ENCODE data around the gene ST6GALNAC6. TPM values are rescaled to one million over a fixed set of nuclear protein-coding genes. Genes with fewer than 3 reads are reported as not detected.
"Not testable (repeated sequence)": the region's sequence is repeated elsewhere in the genome, so short reads cannot be mapped to it uniquely, and the experiment has no call there.

ST6GALNAC6 gene
- total RNA-seq, 1 experiment from 2014 or later = 16.5 TPM

DNA sequence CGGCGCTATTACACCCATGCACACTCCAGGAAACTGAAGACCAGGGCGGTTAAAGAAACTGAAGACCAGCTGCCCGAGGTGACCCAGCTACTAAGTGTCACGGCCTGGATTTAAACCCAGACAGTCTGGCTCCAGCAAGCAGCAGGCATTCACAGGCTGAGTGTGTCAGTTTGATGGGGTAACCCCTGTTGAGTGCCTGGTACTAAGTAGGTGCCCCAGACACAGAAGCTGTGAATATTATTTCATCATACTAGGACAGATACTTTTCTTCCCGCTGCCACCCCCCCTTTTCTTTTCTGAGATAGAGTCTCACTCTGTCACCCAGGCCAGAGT is 52.3 kb downstream of the ST6GALNAC6 start:
- no peaks in the 10 kb centered on the region for H3K27me3 Mint-ChIP-seq (ENCODE audit: insufficient read depth, unreplicated experiment)
- POLR2A ChIA-PET = no interaction called here
- DNase-seq (ENCODE audit: unreplicated experiment) = no peak
- H3K4me1 Mint-ChIP-seq (ENCODE audit: insufficient read depth, unreplicated experiment) = no peaks in the 10 kb centered on the region
- no peak overlapping the region for H3K4me3 Mint-ChIP-seq (ENCODE audit: unreplicated experiment)
- BruUV-seq (replicated peaks) = no TSS peak
- CTCF ChIA-PET = interaction anchor here (0.6 kb wide), 1 partner anchor 37 kb away, joined by 4 read pairs; no protein-coding TSS in a partner anchor
- peaks cover 4% of the 10 kb centered on the region for H3K36me3 Mint-ChIP-seq (ENCODE audit: insufficient read depth, unreplicated experiment)
- H3K27ac Mint-ChIP-seq (ENCODE audit: low read depth, unreplicated experiment) = no peak overlapping the region
- intact Hi-C loops (cut with micrococcal nuclease) = no loop called here
- TF ChIP-seq, protein P1, sequence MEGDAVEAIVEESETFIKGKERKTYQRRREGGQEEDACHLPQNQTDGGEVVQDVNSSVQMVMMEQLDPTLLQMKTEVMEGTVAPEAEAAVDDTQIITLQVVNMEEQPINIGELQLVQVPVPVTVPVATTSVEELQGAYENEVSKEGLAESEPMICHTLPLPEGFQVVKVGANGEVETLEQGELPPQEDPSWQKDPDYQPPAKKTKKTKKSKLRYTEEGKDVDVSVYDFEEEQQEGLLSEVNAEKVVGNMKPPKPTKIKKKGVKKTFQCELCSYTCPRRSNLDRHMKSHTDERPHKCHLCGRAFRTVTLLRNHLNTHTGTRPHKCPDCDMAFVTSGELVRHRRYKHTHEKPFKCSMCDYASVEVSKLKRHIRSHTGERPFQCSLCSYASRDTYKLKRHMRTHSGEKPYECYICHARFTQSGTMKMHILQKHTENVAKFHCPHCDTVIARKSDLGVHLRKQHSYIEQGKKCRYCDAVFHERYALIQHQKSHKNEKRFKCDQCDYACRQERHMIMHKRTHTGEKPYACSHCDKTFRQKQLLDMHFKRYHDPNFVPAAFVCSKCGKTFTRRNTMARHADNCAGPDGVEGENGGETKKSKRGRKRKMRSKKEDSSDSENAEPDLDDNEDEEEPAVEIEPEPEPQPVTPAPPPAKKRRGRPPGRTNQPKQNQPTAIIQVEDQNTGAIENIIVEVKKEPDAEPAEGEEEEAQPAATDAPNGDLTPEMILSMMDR (IDR thresholded peaks at IDR 0.05; ENCODE audit: unreplicated experiment) = no peak
- peaks cover 9% of the 10 kb centered on the region for H3K9me3 Mint-ChIP-seq (ENCODE audit: unreplicated experiment)

DNA sequence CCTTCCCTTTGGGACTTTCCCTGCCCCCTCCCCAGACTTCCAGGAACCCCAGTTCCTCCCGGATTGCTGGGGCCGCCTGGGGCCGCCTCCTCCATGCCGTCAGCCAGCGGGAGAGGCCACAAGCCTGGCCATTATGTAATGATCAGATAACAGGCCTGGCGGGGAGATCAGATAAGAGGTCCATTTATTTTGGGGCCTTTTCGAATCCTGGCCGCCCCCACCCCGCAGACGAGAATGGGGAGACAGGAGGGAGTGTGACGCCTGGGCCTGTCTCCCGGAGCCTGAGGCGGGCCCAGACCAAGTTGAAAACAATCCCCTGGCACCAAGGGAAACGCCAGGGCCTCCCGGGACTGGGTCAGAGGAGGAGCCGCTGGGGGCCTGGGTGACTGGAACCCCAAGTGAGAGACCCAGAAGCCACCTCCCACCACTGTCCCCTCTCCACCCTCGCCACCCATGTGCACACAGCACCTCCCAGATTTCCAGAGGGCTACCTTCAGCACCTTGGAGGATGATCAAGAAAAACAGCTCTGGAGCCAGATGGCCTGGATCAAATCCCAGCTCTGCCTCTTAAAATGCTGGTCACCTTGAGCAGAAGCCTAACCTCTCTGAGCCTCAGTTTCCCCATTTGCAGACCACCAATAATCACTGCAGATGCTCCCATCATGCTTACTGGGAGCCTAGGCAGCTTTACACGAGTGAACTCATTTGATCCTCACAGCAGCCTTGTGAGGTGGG is 52.8 kb downstream of the ST6GALNAC6 start:
- H3K9me3 Mint-ChIP-seq (ENCODE audit: unreplicated experiment) = peaks cover 9% of the 10 kb centered on the region
- intact Hi-C loops (cut with micrococcal nuclease) = no loop called here
- H3K27me3 Mint-ChIP-seq (ENCODE audit: insufficient read depth, unreplicated experiment) = no peaks in the 10 kb centered on the region
- no TSS peak for BruUV-seq (replicated peaks)
- no peak overlapping the region for H3K4me3 Mint-ChIP-seq (ENCODE audit: unreplicated experiment)
- no peak for DNase-seq (ENCODE audit: unreplicated experiment)
- ChIA-PET CTCF (interaction anchor here (0.6 kb wide), 1 partner anchor 36 kb away, joined by 4 read pairs; no protein-coding TSS in a partner anchor), POLR2A (interaction anchor here (0.6 kb wide), 1 partner anchor 11 kb away, joined by 3 read pairs; no protein-coding TSS in a partner anchor)
- no peaks in the 10 kb centered on the region for H3K4me1 Mint-ChIP-seq (ENCODE audit: insufficient read depth, unreplicated experiment)
- H3K27ac Mint-ChIP-seq (ENCODE audit: low read depth, unreplicated experiment) = no peak overlapping the region
- TF ChIP-seq, protein P1 (IDR thresholded peaks at IDR 0.05; ENCODE audit: unreplicated experiment) = no peak
- peaks cover 4% of the 10 kb centered on the region for H3K36me3 Mint-ChIP-seq (ENCODE audit: insufficient read depth, unreplicated experiment)

DNA sequence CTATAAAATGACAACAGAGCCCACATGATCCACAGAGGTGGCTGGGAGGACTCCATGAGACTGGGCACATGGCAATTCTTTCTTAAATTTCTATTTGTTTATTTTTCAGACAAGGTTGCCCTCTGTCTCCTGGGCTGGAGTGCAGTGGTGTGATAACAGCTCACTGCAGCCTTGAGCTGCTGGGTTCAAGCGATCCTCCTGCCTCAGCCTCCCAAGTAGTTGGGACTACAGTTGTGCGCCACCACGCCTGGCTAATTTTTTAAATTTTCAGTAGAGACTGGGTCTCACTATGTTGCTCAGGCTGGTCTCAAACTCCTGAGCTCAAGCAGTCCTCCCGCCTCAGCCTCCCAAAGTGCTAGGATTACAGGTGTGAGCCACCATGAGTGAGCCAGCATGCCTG is 53.8 kb downstream of the ST6GALNAC6 start:
- POLR2A ChIA-PET; H3K27ac Mint-ChIP-seq (ENCODE audit: low read depth, unreplicated experiment); H3K4me3 Mint-ChIP-seq (ENCODE audit: unreplicated experiment); BruUV-seq (replicated peaks); H3K36me3 Mint-ChIP-seq (ENCODE audit: insufficient read depth, unreplicated experiment); H3K9me3 Mint-ChIP-seq (ENCODE audit: unreplicated experiment); H3K4me1 Mint-ChIP-seq (ENCODE audit: insufficient read depth, unreplicated experiment); intact Hi-C loops (cut with micrococcal nuclease); CTCF ChIA-PET; DNase-seq (ENCODE audit: unreplicated experiment); H3K27me3 Mint-ChIP-seq (ENCODE audit: insufficient read depth, unreplicated experiment): not testable (repeated sequence)

DNA sequence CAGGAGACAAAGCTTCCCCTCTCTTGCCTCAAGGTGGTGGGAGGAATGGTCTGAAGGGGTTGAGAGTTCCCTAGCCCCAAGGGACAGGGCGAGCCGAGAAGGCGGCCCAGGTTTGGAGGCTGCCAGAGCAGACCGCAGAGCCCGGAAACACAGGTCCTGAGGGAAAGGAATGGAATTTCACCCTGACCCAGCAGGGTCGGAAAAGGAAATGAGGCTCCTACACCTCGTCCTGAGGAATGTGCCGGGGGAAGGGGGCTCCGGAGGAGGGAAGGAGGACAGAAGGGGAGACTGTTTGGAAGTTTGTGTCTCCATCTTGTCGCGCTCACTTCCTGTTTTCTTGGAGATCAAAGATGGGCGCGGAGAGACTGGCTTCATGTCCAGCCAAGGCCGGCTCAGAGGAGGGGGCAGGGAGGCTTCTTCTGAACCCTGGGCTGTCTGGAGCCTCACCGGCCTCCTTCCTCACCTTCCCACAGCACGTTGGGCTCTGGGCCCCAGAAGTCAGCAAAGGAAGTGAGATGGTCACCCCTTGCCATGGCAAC is 54.5 kb downstream of the ST6GALNAC6 start:
- Mint-ChIP-seq H3K4me1 (ENCODE audit: insufficient read depth, unreplicated experiment) (no peaks in the 10 kb centered on the region), H3K27me3 (ENCODE audit: insufficient read depth, unreplicated experiment) (no peaks in the 10 kb centered on the region), H3K36me3 (ENCODE audit: insufficient read depth, unreplicated experiment) (peaks cover 4% of the 10 kb centered on the region), H3K27ac (ENCODE audit: low read depth, unreplicated experiment) (no peak overlapping the region), H3K9me3 (ENCODE audit: unreplicated experiment) (peaks cover 9% of the 10 kb centered on the region), H3K4me3 (ENCODE audit: unreplicated experiment) (no peak overlapping the region)
- no TSS peak for BruUV-seq (replicated peaks)
- DNase-seq (ENCODE audit: unreplicated experiment) = no peak
- TF ChIP-seq, protein P1 (IDR thresholded peaks at IDR 0.05; ENCODE audit: unreplicated experiment) = no peak
- CTCF ChIA-PET = interaction anchor here (1.3 kb wide), 1 partner anchor 8 kb away, joined by 5 read pairs; no protein-coding TSS in a partner anchor
- intact Hi-C loops (cut with micrococcal nuclease) = no loop called here
- POLR2A ChIA-PET = interaction anchor here (0.7 to 1.1 kb wide), 2 partner anchors 27 to 104 kb away, joined by 3 to 4 read pairs; no protein-coding TSS in a partner anchor

Data from MCF 10A (cell line).